Measurements from ENCODE around the gene GCN1. TPM values are rescaled to one million over a fixed set of nuclear protein-coding genes. Genes with fewer than 3 reads are reported as not detected.

The GCN1 gene
- total RNA-seq, 2 donors from 2014 or later, result 39.3 to 120 TPM

GRCh38 chr12:120099738-120100137, 94.8 kb downstream of the GCN1 start:
- peaks cover 0 to 18% of the 10 kb centered on the region in 2 donors for H3K36me3 ChIP-seq

GRCh38 chr12:120098756-120099470, 95.6 kb downstream of the GCN1 start:
- H3K36me3 ChIP-seq, result peaks cover 0 to 18% of the 10 kb centered on the region in 2 donors

More at GRCh38 chr12:120099738-120100137, 94.8 kb downstream of the GCN1 start:
- Histone ChIP-seq H3K4me3 (no peak overlapping the region), H3K9me3 (no peaks in the 10 kb centered on the region), H3K27me3 (replicated peaks; ENCODE audit: insufficient read depth) (no peaks in the 10 kb centered on the region), H3K27ac (no peak overlapping the region), H3K4me1 (replicated peaks) (peaks cover 17% of the 10 kb centered on the region)
- WGBS, result 92% methylated on average over 11 of the region's 11 CpGs
- no peak for DNase-seq (ENCODE audit: low spot score)
- TF ChIP-seq CTCF (IDR thresholded peaks at IDR 0.05) (no peak), POLR2A (IDR thresholded peaks at IDR 0.05) (no peak), POLR2AphosphoS5 (IDR thresholded peaks at IDR 0.05) (no peak)
- intact Hi-C loops (cut with DNase I), result no loop called here

GRCh38 chr12:120096671-120097202, 97.8 kb downstream of the GCN1 start:
- peaks cover 12% of the 10 kb centered on the region for H3K4me1 ChIP-seq (replicated peaks)
- no peaks in the 10 kb centered on the region for H3K9me3 ChIP-seq
- TF ChIP-seq POLR2A (IDR thresholded peaks at IDR 0.05), result no peak
- no peak for TF ChIP-seq CTCF (IDR thresholded peaks at IDR 0.05)
- TF ChIP-seq POLR2AphosphoS5 (IDR thresholded peaks at IDR 0.05), result no peak
- peaks cover 0 to 10% of the 10 kb centered on the region in 2 donors for H3K36me3 ChIP-seq
- no peak overlapping the region for H3K4me3 ChIP-seq
- no peak for DNase-seq (ENCODE audit: low spot score)
- H3K27ac ChIP-seq, result no peak overlapping the region
- intact Hi-C loops (cut with DNase I), result no loop called here
- no peaks in the 10 kb centered on the region for H3K27me3 ChIP-seq (replicated peaks; ENCODE audit: insufficient read depth)
- WGBS, result 92% methylated on average over 34 of the region's 34 CpGs

More at GRCh38 chr12:120098756-120099470, 95.6 kb downstream of the GCN1 start:
- no peak for DNase-seq (ENCODE audit: low spot score)
- no peaks in the 10 kb centered on the region for H3K9me3 ChIP-seq
- peaks cover 17% of the 10 kb centered on the region for H3K4me1 ChIP-seq (replicated peaks)
- intact Hi-C loops (cut with DNase I), result no loop called here
- H3K4me3 ChIP-seq, result no peak overlapping the region
- TF ChIP-seq POLR2AphosphoS5 (IDR thresholded peaks at IDR 0.05) (no peak), POLR2A (IDR thresholded peaks at IDR 0.05) (no peak), CTCF (IDR thresholded peaks at IDR 0.05) (no peak)
- H3K27me3 ChIP-seq (replicated peaks; ENCODE audit: insufficient read depth), result no peaks in the 10 kb centered on the region
- H3K27ac ChIP-seq, result no peak overlapping the region
- 91% methylated on average over 36 of the region's 36 CpGs for whole genome bisulfite sequencing

GRCh38 chr12:120095736-120096135, 98.8 kb downstream of the GCN1 start:
- H3K4me1 ChIP-seq (replicated peaks), result peaks cover 2% of the 10 kb centered on the region
- H3K27ac ChIP-seq, result no peak overlapping the region
- no peak overlapping the region for H3K4me3 ChIP-seq
- no peaks in the 10 kb centered on the region for H3K27me3 ChIP-seq (replicated peaks; ENCODE audit: insufficient read depth)
- intact Hi-C loops (cut with DNase I), result no loop called here
- H3K36me3 ChIP-seq, result peaks cover 0 to 10% of the 10 kb centered on the region in 2 donors
- TF ChIP-seq POLR2A (IDR thresholded peaks at IDR 0.05) (no peak), POLR2AphosphoS5 (IDR thresholded peaks at IDR 0.05) (no peak), CTCF (IDR thresholded peaks at IDR 0.05) (no peak)
- DNase-seq (ENCODE audit: low spot score), result no peak
- 70% methylated on average over 8 of the region's 8 CpGs for WGBS
- H3K9me3 ChIP-seq, result no peaks in the 10 kb centered on the region

GRCh38 chr12:120095331-120095730, 99.2 kb downstream of the GCN1 start:
- no peak for DNase-seq (ENCODE audit: low spot score)
- Histone ChIP-seq H3K4me3 (no peak overlapping the region), H3K4me1 (replicated peaks) (no peaks in the 10 kb centered on the region), H3K27ac (no peak overlapping the region), H3K9me3 (no peaks in the 10 kb centered on the region), H3K36me3 (peaks cover 0 to 10% of the 10 kb centered on the region in 2 donors), H3K27me3 (replicated peaks; ENCODE audit: insufficient read depth) (no peaks in the 10 kb centered on the region)
- no peak for TF ChIP-seq CTCF (IDR thresholded peaks at IDR 0.05)
- TF ChIP-seq POLR2A (IDR thresholded peaks at IDR 0.05), result no peak
- no peak for TF ChIP-seq POLR2AphosphoS5 (IDR thresholded peaks at IDR 0.05)
- 91% methylated on average over 13 of the region's 13 CpGs for WGBS
- intact Hi-C loops (cut with DNase I), result no loop called here

Measured in prostate gland (tissue), 2 donors.